HepG2 (cell line): ENCODE results near the gene PPM1H. TPM values are rescaled to one million over a fixed set of nuclear protein-coding genes. Genes with fewer than 3 reads are reported as not detected.

Experiments used
- AHDC1 ChIP-seq: sonication (generic); formaldehyde crosslinking; IDR thresholded peaks from 2 replicates; pipeline ENCODE4 v1.5.1; 2020; ENCODE audit warnings: mild to moderate bottlenecking, missing genetic modification reagents, borderline replicate concordance
- ARID4A ChIP-seq: sonication (generic); formaldehyde crosslinking; IDR thresholded peaks from 2 replicates; pipeline ENCODE4 v1.5.0; 2020; ENCODE audit warnings: mild to moderate bottlenecking, missing genetic modification reagents, borderline replicate concordance
- HNF1A ChIP-seq, 2 experiments: sonication (generic) in 1 of 2; formaldehyde crosslinking in 1 of 2; IDR thresholded peaks; 2 replicates each; pipeline versions ENCODE4 v1.4.0 to v1.6.1; 2016 to 2020; ENCODE audit warnings: borderline replicate concordance in 1 of 2, low read depth in 1 of 2, mild to moderate bottlenecking in 1 of 2, missing genetic modification reagents in 1 of 2
- LRRFIP1 ChIP-seq: sonication (generic); formaldehyde crosslinking; conservative IDR thresholded peaks from 2 replicates; pipeline ENCODE4 v1.4.0; 2020; ENCODE audit warnings: missing genetic modification reagents
- MTF1 ChIP-seq: sonication (generic); formaldehyde crosslinking; IDR thresholded peaks from 2 replicates; pipeline ENCODE4 v1.5.0; 2020; ENCODE audit warnings: missing genetic modification reagents
- NFKBIZ ChIP-seq: IDR thresholded peaks from 2 replicates; pipeline ENCODE4 v1.6.1; 2018; ENCODE audit warnings: missing genetic modification reagents, missing compliant biosample characterization
- PLSCR1 ChIP-seq: sonication (generic); formaldehyde crosslinking; IDR thresholded peaks from 2 replicates; pipeline ENCODE4 v1.5.0; 2020; ENCODE audit warnings: missing genetic modification reagents, mild to moderate bottlenecking, borderline replicate concordance
- RCOR2 ChIP-seq: IDR thresholded peaks from 2 replicates; pipeline ENCODE4 v1.6.1; 2016; ENCODE audit warnings: missing biosample characterization, missing genetic modification reagents
- polyA plus RNA-seq, 8 experiments: library from polyadenylated mRNA; depleted of rRNA in 3 of 8; stranded (reverse) in 7 of 8; unstranded in 1 of 8; fragments of >200 nt; fragmentation: Illumina TruSeq in 4 of 8; extraction: Trizol in 4 of 8; gene quantifications; 2 replicates each; pipeline versions ENCODE4 v1.2.1 to v1.2.3, GENCODE V29; 2011 to 2016; ENCODE audit warnings: low read depth in 4 of 8, missing spikeins in 1 of 8, mixed read lengths in 1 of 8; ENCODE audit not compliant: insufficient read depth in 1 of 8
- total RNA-seq, 5 experiments: library from RNA; depleted of rRNA; stranded (reverse); fragments of >200 nt; fragmentation: Illumina TruSeq; extraction: Trizol; gene quantifications; 2 replicates each; pipeline ENCODE4 v1.2.3, GENCODE V29; 2016; ENCODE audit warnings: low read depth in 1 of 5

PPM1H gene
- total and polyA plus RNA-seq, 2 of the 13 experiments (the other 11 are each of a cell fraction or from before 2014, with no cell fraction given) = 29.1 to 38.1 TPM

- peak; percentile 35; the same call in 1 of the 2 replicates for TF ChIP-seq ARID4A (CRISPR knock-in tag)
- TF ChIP-seq NFKBIZ (CRISPR knock-in tag) = no peak; the same call in 1 of the 2 replicates
- TF ChIP-seq LRRFIP1 (CRISPR knock-in tag) = no peak
- TF ChIP-seq RCOR2 (CRISPR knock-in tag) = peak; percentile 80; the same call in 1 of the 2 replicates
- peak; percentile 96 for TF ChIP-seq HNF1A (IDR thresholded peaks at IDR 0.05; ENCODE audit: low read depth)
- TF ChIP-seq HNF1A (CRISPR knock-in tag; IDR thresholded peaks at IDR 0.05; ENCODE audit: borderline replicate concordance) = peak; percentile 97
- peak; percentile 83; the same call in 1 of the 2 replicates for TF ChIP-seq AHDC1 (CRISPR knock-in tag)
- TF ChIP-seq MTF1 (CRISPR knock-in tag) = no peak
- no peak for TF ChIP-seq PLSCR1 (CRISPR knock-in tag)
Measured at GRCh38 chr12:62891805-62892549, 43.0 kb downstream of the PPM1H start (continued).
